Pancreas (tissue), 10 donors: ENCODE measurements around the gene KLF3. TPM values are rescaled to one million over a fixed set of nuclear protein-coding genes. Genes with fewer than 3 reads are reported as not detected.
A peak's percentile ranks its signal among the peaks of the same experiment; 100 is the strongest.

Source experiments
- ATAC-seq, 4 donors: fragments of 200-7000 bp; cut with Tn5 transposase; one replicate each; pipeline versions ENCODE4 v1.8.0 to v1.9.1; 2020; ENCODE audit warnings: mild to moderate bottlenecking in 4 of 4, moderate library complexity in 4 of 4
- DNase-seq, 6 donors: peaks; one replicate each; pipeline ENCODE4 v3.0.0-alpha.2; 2020
- FAIRE-seq: peaks from 2 replicates; lab custom pipeline; 2012; peaks lifted over from hg19 to GRCh38; lab: Jason Lieb, UNC
- H3K27ac ChIP-seq, 4 donors: fragments of 200-600 bp; sonication (generic); 1 replicate in 3 of 4; 2 replicates in 1 of 4; pipeline versions ENCODE4 v1.5.0 to v1.8.0; 2020
- H3K27me3 ChIP-seq, 4 donors: fragments of 200-600 bp; one replicate each; pipeline ENCODE4 v1.8.0; 2021
- H3K36me3 ChIP-seq, 3 donors: fragments of 200-600 bp; sonication (generic) in 1 of 3; one replicate each; pipeline versions ENCODE4 v1.5.0 to v1.8.0; 2020 to 2021
- H3K4me1 ChIP-seq, 3 donors: fragments of 200-600 bp; one replicate each; pipeline ENCODE4 v1.8.0; 2021
- H3K4me3 ChIP-seq, 4 donors: fragments of 200-600 bp; sonication (generic) in 2 of 4; one replicate each; pipeline versions ENCODE4 v1.5.0 to v1.8.0; 2020 to 2021
- H3K9me3 ChIP-seq, 4 donors: fragments of 200-600 bp; one replicate each; pipeline ENCODE4 v1.8.0; 2021
- WGBS, 2 donors: extraction: QIAGEN DNeasy Blood & Tissue Kit; methylation state at CpG; one replicate each; pipeline ENCODE4 v1.1.7; 2013; 5-methylcytosine and 5-hydroxymethylcytosine counted together
- intact Hi-C, 3 donors: fragments of 100-400 bp; cut with DNase I; formaldehyde crosslinking; loops; one replicate each; pipeline versions ENCODE4 v1.11.1 to v1.14.2; 2022
- polyA plus RNA-seq, 2 donors: library from polyadenylated mRNA; stranded (reverse); fragments of 200-250 nt; gene quantifications; one replicate each; pipeline ENCODE4 v1.2.3, GENCODE V29; 2013
- total RNA-seq, 6 donors: library from RNA; stranded (reverse); fragmentation: NEBNext Ultra II Directional in 4 of 6; extraction: Animal tissue kit (Norgen Biotek cat#: 25700) in 4 of 6; gene quantifications; one replicate each; pipeline versions ENCODE4 v1.2.1 to v1.2.4, GENCODE V29; 2021 to 2023
- TF ChIP-seq, protein P1 (sequence below), 4 donors: fragments of 200-600 bp; sonication (generic) in 3 of 4; IDR thresholded peaks; one replicate each; pipeline versions ENCODE4 v1.5.0 to v1.8.0; 2021; ENCODE audit warnings: antibody characterized with exemption in 4 of 4
- donor health status: healthy with polysubstance abuse.
- donor health status: DM: no; HTN: no; CAD: no; lungs with moderate emphysema.
- donor health status: DM: no; HTN: no; CAD: no.
- donor health status: control.
- donor health status: control.
- donor health status: Bipolar disorder and iron deficiency.
- donor health status: DM: yes; HTN: yes; CAD: no.
- donor health status: DM: no; HTN: no; CAD: no.
- donor health status: DM: no; HTN: no; CAD: no.
- donor health status: DM: yes; HTN: yes; CAD: no.

KLF3 gene
- total and polyA plus RNA-seq, 8 donors = 8.7 to 33.4 (median 25.0) TPM

DNA sequence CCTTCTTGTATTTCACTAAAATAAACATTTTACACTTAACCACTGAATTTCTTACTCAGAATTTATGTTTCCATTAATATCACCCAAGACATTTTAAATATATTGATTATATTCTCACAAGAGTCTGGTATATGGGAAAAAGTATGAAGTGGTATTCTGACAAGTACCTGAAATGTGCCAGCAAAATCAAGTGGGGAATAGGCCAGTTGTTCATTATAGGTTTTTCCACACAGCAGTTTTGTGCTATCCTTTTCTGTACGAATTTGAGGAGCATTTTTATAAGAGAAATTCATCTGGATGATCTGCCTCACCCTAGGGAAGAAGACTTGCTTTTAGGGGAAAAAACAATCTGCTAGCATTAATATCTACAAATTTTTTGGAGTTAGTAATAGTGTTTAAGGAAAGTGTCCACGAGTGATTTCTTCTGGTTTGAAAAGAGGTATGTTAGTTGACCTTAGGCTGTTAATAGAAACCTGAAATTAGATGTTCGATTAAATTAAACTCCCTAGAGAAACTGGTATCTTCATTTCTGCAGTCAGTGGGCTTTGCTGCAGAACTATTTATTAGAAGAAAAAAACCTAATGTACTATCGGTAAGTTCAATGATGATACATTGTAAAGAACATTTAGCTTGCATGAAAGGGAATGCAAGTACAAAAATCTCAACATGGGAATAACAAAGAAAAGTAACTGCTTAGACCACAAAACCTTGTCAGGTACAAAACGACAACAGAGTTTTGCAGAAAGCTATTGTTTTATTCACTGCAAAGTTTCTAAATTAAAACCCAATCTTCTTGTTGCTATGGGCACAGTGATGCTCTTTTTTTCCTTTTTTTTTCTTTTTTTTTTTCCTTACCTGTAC is 1.8 kb downstream of the KLF3 start:
- Histone ChIP-seq H3K4me3 (peak overlapping the region; percentile 74 to 98 (median 87)), H3K27ac (peak overlapping the region; percentile 93 to 99 (median 98)), H3K36me3 (no peaks in the 10 kb centered on the region), H3K27me3 (no peaks in the 10 kb centered on the region), H3K4me1 (peaks cover 18 to 41% (median 37%) of the 10 kb centered on the region in 3 donors), H3K9me3 (no peaks in the 10 kb centered on the region)
- ATAC-seq (no peak), FAIRE-seq (no peak), DNase-seq (no peak)
- intact Hi-C loops = loop anchor here in 1 of 3 donors (10.0 kb wide), 1 partner anchor 281 kb away; no protein-coding TSS in a partner anchor
- TF ChIP-seq, protein P1, sequence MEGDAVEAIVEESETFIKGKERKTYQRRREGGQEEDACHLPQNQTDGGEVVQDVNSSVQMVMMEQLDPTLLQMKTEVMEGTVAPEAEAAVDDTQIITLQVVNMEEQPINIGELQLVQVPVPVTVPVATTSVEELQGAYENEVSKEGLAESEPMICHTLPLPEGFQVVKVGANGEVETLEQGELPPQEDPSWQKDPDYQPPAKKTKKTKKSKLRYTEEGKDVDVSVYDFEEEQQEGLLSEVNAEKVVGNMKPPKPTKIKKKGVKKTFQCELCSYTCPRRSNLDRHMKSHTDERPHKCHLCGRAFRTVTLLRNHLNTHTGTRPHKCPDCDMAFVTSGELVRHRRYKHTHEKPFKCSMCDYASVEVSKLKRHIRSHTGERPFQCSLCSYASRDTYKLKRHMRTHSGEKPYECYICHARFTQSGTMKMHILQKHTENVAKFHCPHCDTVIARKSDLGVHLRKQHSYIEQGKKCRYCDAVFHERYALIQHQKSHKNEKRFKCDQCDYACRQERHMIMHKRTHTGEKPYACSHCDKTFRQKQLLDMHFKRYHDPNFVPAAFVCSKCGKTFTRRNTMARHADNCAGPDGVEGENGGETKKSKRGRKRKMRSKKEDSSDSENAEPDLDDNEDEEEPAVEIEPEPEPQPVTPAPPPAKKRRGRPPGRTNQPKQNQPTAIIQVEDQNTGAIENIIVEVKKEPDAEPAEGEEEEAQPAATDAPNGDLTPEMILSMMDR (IDR thresholded peaks at IDR 0.05) = no peak
- WGBS, 2 donors = 3 to 5% methylated on average over 5 of the region's 5 CpGs

DNA sequence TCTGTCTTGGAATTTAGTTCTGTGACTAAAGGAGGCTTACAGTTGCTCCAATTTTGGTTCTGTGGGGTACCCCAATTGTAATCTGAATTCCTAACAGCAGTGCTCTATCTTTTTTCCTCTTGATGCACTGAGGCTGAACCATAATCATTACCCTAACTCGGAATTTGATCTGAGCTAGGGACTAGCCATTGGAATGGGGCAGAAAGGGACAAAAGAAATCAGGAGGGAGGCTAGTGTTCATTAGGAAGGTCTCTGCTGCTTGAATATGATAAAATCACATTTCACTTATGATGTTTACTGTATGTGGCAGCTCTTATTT is 2.7 kb downstream of the KLF3 start:
- peaks cover 28 to 50% (median 47%) of the 10 kb centered on the region in 3 donors for H3K4me1 ChIP-seq
- WGBS, 2 donors = 0 to 2% methylated on average over 1 of the region's 1 CpG
- no peaks in the 10 kb centered on the region for H3K27me3 ChIP-seq
- ATAC-seq = no peak
- FAIRE-seq = no peak
- intact Hi-C loops = loop anchor here in 1 of 3 donors (10.0 kb wide), 1 partner anchor 282 kb away; no protein-coding TSS in a partner anchor
- peak overlapping the region; percentile 93 to 99 (median 98) for H3K27ac ChIP-seq
- H3K4me3 ChIP-seq = peak overlapping the region in 3 of 4 donors; percentile 79 to 98 (median 95)
- no peak for DNase-seq
- TF ChIP-seq, protein P1 (IDR thresholded peaks at IDR 0.05) = no peak
- no peaks in the 10 kb centered on the region for H3K36me3 ChIP-seq
- H3K9me3 ChIP-seq = no peaks in the 10 kb centered on the region

DNA sequence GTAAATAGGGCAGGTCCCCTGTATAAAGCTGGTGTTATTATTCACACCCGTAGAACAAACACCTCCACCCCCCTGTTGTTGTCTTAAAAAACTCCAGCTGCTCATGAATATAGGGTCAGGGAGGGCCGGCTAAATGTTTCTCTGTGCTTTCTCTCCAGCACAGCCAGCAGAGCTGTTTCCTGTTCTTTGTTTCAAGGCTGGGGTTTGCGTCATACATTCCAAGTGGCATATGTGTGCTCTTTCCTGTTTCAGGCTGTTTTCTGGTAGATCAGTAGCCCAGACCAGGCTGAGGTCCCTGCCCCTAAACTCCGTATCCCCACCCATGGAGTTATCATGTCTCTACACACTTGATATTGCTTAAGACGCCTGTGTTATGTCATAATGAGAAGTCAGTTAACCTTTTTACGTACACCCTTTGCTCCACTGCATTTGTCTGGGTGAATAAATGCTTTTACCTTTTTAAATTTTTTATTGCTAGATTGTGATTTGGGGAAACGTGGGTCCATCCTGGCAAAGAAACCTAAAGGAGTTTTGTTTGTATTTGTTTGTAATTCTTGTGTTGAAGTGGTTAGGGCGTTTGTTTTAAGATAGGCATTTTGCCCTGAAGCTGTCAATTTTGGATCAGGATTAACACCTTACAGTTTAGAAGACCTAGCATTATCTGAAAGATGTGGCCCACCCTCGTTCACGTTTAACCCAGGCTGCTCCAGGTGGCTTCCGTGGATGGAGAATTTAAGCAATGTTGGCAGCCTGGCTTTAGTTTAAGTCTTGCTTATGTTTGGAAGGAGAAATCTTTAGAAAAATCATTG is 3.3 kb downstream of the KLF3 start:
- Histone ChIP-seq H3K9me3 (no peaks in the 10 kb centered on the region), H3K36me3 (no peaks in the 10 kb centered on the region), H3K27ac (peak overlapping the region; percentile 93 to 99 (median 98)), H3K4me1 (peaks cover 33 to 54% (median 49%) of the 10 kb centered on the region in 3 donors), H3K4me3 (peak overlapping the region in 3 of 4 donors; percentile 79 to 98 (median 95)), H3K27me3 (no peaks in the 10 kb centered on the region)
- intact Hi-C loops = loop anchor here in 1 of 3 donors (10.0 kb wide), 1 partner anchor 282 kb away; no protein-coding TSS in a partner anchor
- 1 to 2% methylated on average over 11 of the region's 11 CpGs for WGBS, 2 donors
- DNase-seq = peak in 4 of 6 donors; percentile 66 to 90 (median 86)
- peak; percentile 97 for FAIRE-seq
- TF ChIP-seq, protein P1 (IDR thresholded peaks at IDR 0.05) = no peak
- ATAC-seq = peak; percentile 51 to 73 (median 64)

DNA sequence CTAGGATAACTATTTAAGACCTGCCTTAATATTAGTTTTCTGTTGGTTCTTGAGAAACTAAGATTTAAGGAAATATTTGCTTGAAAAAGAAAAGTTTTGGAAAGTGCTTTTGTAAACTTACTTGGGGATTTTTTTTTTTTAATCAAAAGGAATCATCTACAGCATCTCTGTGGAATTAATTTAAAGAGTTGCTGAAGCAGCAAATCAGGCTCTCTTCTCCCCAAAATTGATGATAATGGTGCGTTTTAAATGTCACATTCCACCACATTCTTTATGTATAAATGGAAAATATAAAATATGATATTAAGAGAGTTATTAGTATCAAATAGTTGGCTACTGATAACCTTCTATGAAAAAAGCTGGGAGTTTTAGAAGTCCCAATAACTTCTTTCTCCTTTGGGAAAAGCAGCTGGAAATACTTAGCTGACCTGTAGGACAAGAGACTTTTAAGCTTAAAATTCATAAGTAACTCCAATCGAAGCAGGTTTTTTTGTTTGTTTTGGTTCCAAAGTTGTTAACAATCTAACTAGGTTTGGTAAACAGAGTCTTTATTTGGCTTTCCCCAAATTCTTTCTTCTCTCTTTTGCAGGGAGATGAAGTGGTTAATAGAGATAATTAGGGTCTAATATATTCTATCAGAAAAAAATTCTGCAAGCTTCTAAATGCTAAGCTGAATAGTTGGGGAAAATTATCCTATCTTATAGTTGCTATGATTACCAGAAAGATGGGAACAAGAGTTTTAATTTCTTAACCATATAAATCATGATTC is 4.4 kb downstream of the KLF3 start:
- DNase-seq (no peak), ATAC-seq (no peak), FAIRE-seq (peak; percentile 91)
- intact Hi-C loops = loop anchor here in 1 of 3 donors (10.0 kb wide), 1 partner anchor 284 kb away; no protein-coding TSS in a partner anchor
- Histone ChIP-seq H3K27ac (peak overlapping the region in 3 of 4 donors; percentile 98 to 99 (median 99)), H3K27me3 (no peaks in the 10 kb centered on the region), H3K4me3 (peak overlapping the region in 2 of 4 donors; percentile 15 to 95), H3K36me3 (no peaks in the 10 kb centered on the region), H3K9me3 (no peaks in the 10 kb centered on the region), H3K4me1 (peaks cover 44 to 61% (median 55%) of the 10 kb centered on the region in 3 donors)
- 13% methylated on average over 2 of the region's 2 CpGs for WGBS, 2 donors
- TF ChIP-seq, protein P1 (IDR thresholded peaks at IDR 0.05) = no peak
